Mesodermal cell (in vitro differentiated cells): ENCODE measurements around the gene ADAMTSL1.
A peak's percentile ranks its signal among the peaks of the same experiment; 100 is the strongest.

Experiments used
- H3K27ac ChIP-seq: 2 replicates; pipeline ENCODE4 v1.7.0; 2013; ENCODE audit warnings: mild to moderate bottlenecking, low read depth, low read length, moderate library complexity; ENCODE audit not compliant: severe bottlenecking
- H3K36me3 ChIP-seq: 2 replicates; pipeline ENCODE4 v1.7.1; 2013; ENCODE audit warnings: mild to moderate bottlenecking, low read length, moderate library complexity; ENCODE audit not compliant: control insufficient read depth, insufficient read depth
- H3K4me1 ChIP-seq: one replicate; pipeline ENCODE4 v1.7.1; 2013; ENCODE audit warnings: mild to moderate bottlenecking, low read length; ENCODE audit not compliant: insufficient read depth, control insufficient read depth, poor library complexity, severe bottlenecking
- H3K4me3 ChIP-seq: 2 replicates; pipeline ENCODE4 v1.7.0; 2013; ENCODE audit warnings: low read length, control low read depth, mild to moderate bottlenecking; ENCODE audit not compliant: insufficient read depth, poor library complexity, severe bottlenecking; ENCODE audit errors: extremely low read depth
- H3K9me3 ChIP-seq: 2 replicates; pipeline ENCODE4 v1.7.1; 2013; ENCODE audit warnings: mild to moderate bottlenecking, low read length, moderate library complexity; ENCODE audit not compliant: control insufficient read depth
- WGBS, 2 experiments: methylation state at CpG; one replicate each; pipeline ENCODE4 v1.1.5; 2013; ENCODE audit warnings: missing lambda C conversion rate in 2 of 2; ENCODE audit not compliant: insufficient coverage in 2 of 2; 5-methylcytosine and 5-hydroxymethylcytosine counted together

Gene ADAMTSL1

GRCh38 chr9:18606846-18607245, 132.9 kb downstream of the ADAMTSL1 start:
- Histone ChIP-seq H3K4me3 (no peak overlapping the region), H3K4me1 (peaks cover 3% of the 10 kb centered on the region), H3K36me3 (no peaks in the 10 kb centered on the region), H3K9me3 (no peaks in the 10 kb centered on the region), H3K27ac (no peak overlapping the region)

DNA sequence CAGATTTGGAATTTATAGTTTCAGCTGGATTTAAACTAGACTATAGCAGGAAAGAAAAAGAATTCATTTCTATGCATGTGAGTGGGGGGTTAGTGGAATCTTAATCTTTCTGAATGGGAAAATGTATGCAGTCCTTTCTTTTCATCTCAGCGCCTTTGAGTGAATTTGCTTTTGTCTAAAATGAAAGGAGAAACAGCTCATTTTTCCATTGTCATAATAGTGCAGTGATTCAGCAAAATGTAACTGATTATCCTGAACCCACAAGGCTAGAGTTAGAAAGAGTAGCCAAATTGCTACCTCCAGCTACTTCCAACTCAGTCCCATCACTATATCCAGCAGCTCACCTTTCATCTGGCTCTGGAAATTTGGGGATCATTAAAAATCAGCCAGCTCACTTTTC, 134.4 kb downstream of the ADAMTSL1 start:
- 90% methylated on average over 1 of the region's 1 CpG; no CpG with 5 or more reads in 1 of the 2 experiments for WGBS, 2 experiments
- Histone ChIP-seq H3K4me3 (no peak overlapping the region), H3K36me3 (no peaks in the 10 kb centered on the region)

GRCh38 chr9:18610956-18611355, 137.0 kb downstream of the ADAMTSL1 start:
- Histone ChIP-seq H3K27ac (peak overlapping the region; percentile 36), H3K9me3 (no peaks in the 10 kb centered on the region), H3K4me3 (no peak overlapping the region), H3K36me3 (no peaks in the 10 kb centered on the region), H3K4me1 (peaks cover 3% of the 10 kb centered on the region)
- 83% methylated on average over 1 of the region's 3 CpGs; no CpG with 5 or more reads in 1 of the 2 experiments for WGBS, 2 experiments

More for the DNA sequence above, 134.4 kb downstream of the ADAMTSL1 start:
- Histone ChIP-seq H3K9me3 (no peaks in the 10 kb centered on the region), H3K4me1 (peaks cover 3% of the 10 kb centered on the region), H3K27ac (no peak overlapping the region)

DNA sequence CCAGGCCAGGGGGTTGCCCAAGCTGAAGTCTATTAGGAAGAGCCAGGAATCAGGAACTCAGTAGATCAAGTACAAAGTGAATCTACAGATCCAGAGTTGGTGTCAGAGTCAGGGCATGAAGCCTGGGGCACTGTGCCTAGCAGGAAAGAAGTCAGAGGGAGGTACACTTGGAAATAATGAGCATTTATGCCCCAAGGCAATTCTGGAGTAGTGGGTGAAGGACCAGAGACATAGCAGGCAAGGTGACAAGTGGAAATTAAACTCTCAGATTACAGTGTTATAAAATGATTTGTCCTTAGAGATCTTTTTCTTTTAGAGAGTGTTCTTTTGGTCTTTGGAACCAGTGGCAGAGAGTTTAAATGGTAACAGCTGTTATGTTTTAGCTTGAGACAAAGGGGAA, 138.0 kb downstream of the ADAMTSL1 start:
- Histone ChIP-seq H3K4me3 (no peak overlapping the region), H3K9me3 (no peaks in the 10 kb centered on the region), H3K27ac (no peak overlapping the region), H3K4me1 (no peaks in the 10 kb centered on the region), H3K36me3 (no peaks in the 10 kb centered on the region)

DNA sequence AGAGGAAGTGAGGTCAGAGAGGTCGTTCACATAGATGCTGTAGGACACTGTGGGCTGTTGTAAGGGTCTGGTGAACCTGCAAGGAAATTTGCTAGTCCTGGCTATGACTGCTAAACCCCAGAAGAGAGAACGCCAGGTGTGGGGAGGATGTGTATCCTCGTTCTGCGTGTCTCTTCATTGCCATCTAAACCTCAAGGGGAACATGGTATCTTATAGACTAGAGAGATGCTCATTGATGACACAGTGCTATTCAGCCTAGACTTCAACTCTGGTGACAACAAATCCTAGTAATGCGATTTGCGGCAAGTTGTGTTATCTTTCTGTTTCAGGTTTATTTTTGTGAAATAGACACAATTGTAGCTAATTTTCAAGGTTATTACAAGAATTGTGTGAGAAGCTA, 140.2 kb downstream of the ADAMTSL1 start:
- Histone ChIP-seq H3K27ac (no peak overlapping the region), H3K9me3 (no peaks in the 10 kb centered on the region), H3K4me3 (no peak overlapping the region), H3K36me3 (no peaks in the 10 kb centered on the region), H3K4me1 (no peaks in the 10 kb centered on the region)
- WGBS, 2 experiments: 80 to 88% methylated on average over 3 to 5 of the region's 6 CpGs

GRCh38 chr9:18614651-18615050, 140.7 kb downstream of the ADAMTSL1 start:
- Histone ChIP-seq H3K4me1 (no peaks in the 10 kb centered on the region), H3K9me3 (no peaks in the 10 kb centered on the region), H3K27ac (no peak overlapping the region), H3K4me3 (no peak overlapping the region), H3K36me3 (no peaks in the 10 kb centered on the region)
- 100% methylated on average over 1 of the region's 2 CpGs; no CpG with 5 or more reads in 1 of the 2 experiments for WGBS, 2 experiments

GRCh38 chr9:18616976-18617375, 143.0 kb downstream of the ADAMTSL1 start:
- no peaks in the 10 kb centered on the region for H3K9me3 ChIP-seq
- H3K27ac ChIP-seq: no peak overlapping the region
- no peaks in the 10 kb centered on the region for H3K36me3 ChIP-seq
- no peak overlapping the region for H3K4me3 ChIP-seq
- H3K4me1 ChIP-seq: no peaks in the 10 kb centered on the region

- no peaks in the 10 kb centered on the region for H3K36me3 ChIP-seq
- H3K4me3 ChIP-seq: no peak overlapping the region
- H3K9me3 ChIP-seq: no peaks in the 10 kb centered on the region
- H3K4me1 ChIP-seq: no peaks in the 10 kb centered on the region
- no CpG with 5 or more reads among the region's 1 CpG for WGBS, 2 experiments
- no peak overlapping the region for H3K27ac ChIP-seq
Observed at GRCh38 chr9:18617759-18618158, 143.8 kb downstream of the ADAMTSL1 start.

- 86 to 100% methylated on average over 1 to 2 of the region's 2 CpGs for WGBS, 2 experiments
- Histone ChIP-seq H3K9me3 (no peaks in the 10 kb centered on the region), H3K36me3 (no peaks in the 10 kb centered on the region), H3K4me1 (no peaks in the 10 kb centered on the region), H3K27ac (no peak overlapping the region), H3K4me3 (no peak overlapping the region)
Observed at GRCh38 chr9:18618862-18619261, 144.9 kb downstream of the ADAMTSL1 start.

DNA sequence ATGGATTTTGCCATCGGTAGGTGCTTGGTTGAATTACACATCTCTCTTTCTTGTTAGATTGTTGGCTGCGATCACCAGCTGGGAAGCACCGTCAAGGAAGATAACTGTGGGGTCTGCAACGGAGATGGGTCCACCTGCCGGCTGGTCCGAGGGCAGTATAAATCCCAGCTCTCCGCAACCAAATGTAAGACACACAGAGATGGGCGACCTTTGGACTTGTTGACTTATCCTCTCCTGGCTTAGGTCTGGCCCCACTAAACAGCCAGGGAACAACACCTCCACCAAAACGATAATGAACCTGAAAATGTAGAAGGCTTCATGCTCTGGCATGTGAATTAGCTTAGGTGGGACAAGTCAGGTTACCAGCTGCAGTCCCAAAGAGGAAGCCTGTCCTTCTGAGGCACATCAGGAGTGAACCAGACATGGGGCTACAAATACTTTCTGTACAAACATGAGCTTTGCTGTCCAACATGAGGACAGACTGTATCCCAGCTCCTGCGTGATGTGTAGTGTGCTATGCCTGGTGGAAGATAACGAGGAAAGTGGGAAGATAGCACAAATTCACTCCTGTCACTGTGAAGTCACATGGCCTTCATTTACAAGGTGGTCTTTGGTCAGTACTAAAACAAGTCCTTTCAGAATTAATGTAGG, 148.4 kb downstream of the ADAMTSL1 start:
- no peak overlapping the region for H3K4me3 ChIP-seq
- H3K9me3 ChIP-seq: no peaks in the 10 kb centered on the region
- 93 to 96% methylated on average over 8 to 10 of the region's 11 CpGs for WGBS, 2 experiments
- no peaks in the 10 kb centered on the region for H3K4me1 ChIP-seq
- no peaks in the 10 kb centered on the region for H3K36me3 ChIP-seq
- no peak overlapping the region for H3K27ac ChIP-seq

DNA sequence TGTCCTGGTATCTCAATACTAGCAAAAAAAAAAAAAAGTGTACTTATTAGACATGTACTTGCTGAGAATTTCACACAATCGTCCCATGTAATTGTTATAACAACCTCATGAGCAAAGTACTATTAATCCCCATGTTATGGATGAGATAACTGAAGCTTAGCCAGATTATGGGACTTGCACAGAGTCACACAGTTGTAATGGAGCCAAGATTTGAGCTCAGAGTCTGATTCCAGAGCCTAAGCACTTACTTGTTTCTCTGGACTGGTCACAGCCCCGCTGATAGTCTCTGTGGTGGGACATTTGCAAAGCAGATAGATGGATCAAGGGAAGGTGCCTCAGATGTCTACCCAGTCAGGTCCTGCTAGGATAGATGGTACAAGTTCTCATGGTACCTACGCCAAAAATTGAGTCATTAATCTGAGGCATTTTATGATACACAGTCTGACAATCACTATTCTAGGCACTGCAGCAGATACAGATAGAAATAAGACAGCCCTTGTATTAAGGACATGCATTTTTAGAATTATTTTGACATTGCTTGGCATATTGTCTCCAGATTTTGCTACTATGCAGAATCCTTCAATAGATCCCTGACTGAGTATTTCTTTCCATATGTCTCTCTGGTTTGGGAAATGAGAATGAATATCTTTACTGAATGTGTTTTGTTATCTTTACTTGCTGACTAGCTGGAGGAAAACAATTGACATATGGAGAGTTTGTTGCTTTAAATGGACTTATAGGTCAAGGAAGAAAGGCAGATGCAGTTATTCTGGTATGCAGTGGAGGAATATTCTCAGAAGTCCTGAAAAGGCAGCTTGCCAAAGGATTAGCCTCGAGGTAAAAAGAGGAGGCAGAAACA, 149.5 kb downstream of the ADAMTSL1 start:
- no peak overlapping the region for H3K27ac ChIP-seq
- no peaks in the 10 kb centered on the region for H3K9me3 ChIP-seq
- 88 to 90% methylated on average over 1 to 2 of the region's 4 CpGs for WGBS, 2 experiments
- no peaks in the 10 kb centered on the region for H3K36me3 ChIP-seq
- no peak overlapping the region for H3K4me3 ChIP-seq
- H3K4me1 ChIP-seq: no peaks in the 10 kb centered on the region
